ENCODE data around the gene CRLF2. TPM values are rescaled to one million over a fixed set of nuclear protein-coding genes. Genes with fewer than 3 reads are reported as not detected.

CRLF2 gene
- total and polyA plus RNA-seq, 10 of the 15 experiments (the other 5 are each of a cell fraction or from before 2014, with no cell fraction given): 2.7 to 7.2 (median 4.5) TPM

- peak; percentile 69; the same call in 1 of the 2 replicates for TF ChIP-seq RELB (IDR thresholded peaks at IDR 0.05; ENCODE audit: low read depth)
- no peak for TF ChIP-seq CREM (IDR thresholded peaks at IDR 0.05; ENCODE audit: low read depth)
- TF ChIP-seq RAD21 (IDR thresholded peaks at IDR 0.05; ENCODE audit: insufficient read depth, low read depth, low read length): no peak
- TF ChIP-seq RELA (IDR thresholded peaks at IDR 0.05; ENCODE audit: borderline replicate concordance, partially characterized antibody): no peak
- TF ChIP-seq IKZF1 (conservative IDR thresholded peaks at IDR 0.05): peak; percentile 68; the same call in 1 of the 2 replicates
- peak; percentile 47; the same call in 1 of the 2 replicates for TF ChIP-seq TCF12 (IDR thresholded peaks at IDR 0.05; ENCODE audit: low read depth, low read length)
- no peak for TF ChIP-seq MEF2A (IDR thresholded peaks at IDR 0.05; ENCODE audit: insufficient read depth, low read depth, low read length)
- peak; percentile 47; the same call in 1 of the 2 replicates for TF ChIP-seq BCL11A (IDR thresholded peaks at IDR 0.05; ENCODE audit: low read depth, low read length)
- no peak for TF ChIP-seq E4F1 (IDR thresholded peaks at IDR 0.05; ENCODE audit: borderline replicate concordance, partially characterized antibody)
- peak; percentile 34; the same call in 1 of the 2 replicates for TF ChIP-seq MTA2 (IDR thresholded peaks at IDR 0.05; ENCODE audit: low read depth)
- TF ChIP-seq NR2C2 (IDR thresholded peaks at IDR 0.05; ENCODE audit: borderline replicate concordance, control insufficient read depth, insufficient read length, low read depth): no peak
- 0 out of 2 replicates have a peak, but pooled peaks have one; percentile 23 for TF ChIP-seq TCF3 (IDR thresholded peaks at IDR 0.05; ENCODE audit: borderline replicate concordance, insufficient read depth, low read depth, low read length)
- no peak for TF ChIP-seq RFX5 (IDR thresholded peaks at IDR 0.05; ENCODE audit: low read depth, low read length)
- TF ChIP-seq ASH2L (IDR thresholded peaks at IDR 0.05; ENCODE audit: borderline replicate concordance, low read depth): no peak
- no peak for TF ChIP-seq NKRF (conservative IDR thresholded peaks at IDR 0.05)
- TF ChIP-seq CREB1 (IDR thresholded peaks at IDR 0.05; ENCODE audit: low read depth): no peak
- peak; percentile 76 to 78 for TF ChIP-seq IKZF2 (IDR thresholded peaks at IDR 0.05)
- no peak for TF ChIP-seq CBX3 (IDR thresholded peaks at IDR 0.05; ENCODE audit: borderline replicate concordance, low read depth)
- TF ChIP-seq RAD51 (IDR thresholded peaks at IDR 0.05): no peak
- no peak for TF ChIP-seq ATF3 (IDR thresholded peaks at IDR 0.05; ENCODE audit: borderline replicate concordance, extremely low read depth, low read depth, low read length)
- no peak for TF ChIP-seq MLLT1 (IDR thresholded peaks at IDR 0.05)
- no peak for TF ChIP-seq KLF5 (IDR thresholded peaks at IDR 0.05; ENCODE audit: partially characterized antibody)
- 0 out of 2 replicates have a peak, but pooled peaks have one; percentile 37 for TF ChIP-seq DPF2 (IDR thresholded peaks at IDR 0.05)
These were observed 2.8 kb upstream of the CRLF2 start (continued) for GRCh38 chrX:1215123-1215823.

Measured in GM12878 (cell line).